ENCODE data around the gene FMNL1.

FMNL1 gene

DNA sequence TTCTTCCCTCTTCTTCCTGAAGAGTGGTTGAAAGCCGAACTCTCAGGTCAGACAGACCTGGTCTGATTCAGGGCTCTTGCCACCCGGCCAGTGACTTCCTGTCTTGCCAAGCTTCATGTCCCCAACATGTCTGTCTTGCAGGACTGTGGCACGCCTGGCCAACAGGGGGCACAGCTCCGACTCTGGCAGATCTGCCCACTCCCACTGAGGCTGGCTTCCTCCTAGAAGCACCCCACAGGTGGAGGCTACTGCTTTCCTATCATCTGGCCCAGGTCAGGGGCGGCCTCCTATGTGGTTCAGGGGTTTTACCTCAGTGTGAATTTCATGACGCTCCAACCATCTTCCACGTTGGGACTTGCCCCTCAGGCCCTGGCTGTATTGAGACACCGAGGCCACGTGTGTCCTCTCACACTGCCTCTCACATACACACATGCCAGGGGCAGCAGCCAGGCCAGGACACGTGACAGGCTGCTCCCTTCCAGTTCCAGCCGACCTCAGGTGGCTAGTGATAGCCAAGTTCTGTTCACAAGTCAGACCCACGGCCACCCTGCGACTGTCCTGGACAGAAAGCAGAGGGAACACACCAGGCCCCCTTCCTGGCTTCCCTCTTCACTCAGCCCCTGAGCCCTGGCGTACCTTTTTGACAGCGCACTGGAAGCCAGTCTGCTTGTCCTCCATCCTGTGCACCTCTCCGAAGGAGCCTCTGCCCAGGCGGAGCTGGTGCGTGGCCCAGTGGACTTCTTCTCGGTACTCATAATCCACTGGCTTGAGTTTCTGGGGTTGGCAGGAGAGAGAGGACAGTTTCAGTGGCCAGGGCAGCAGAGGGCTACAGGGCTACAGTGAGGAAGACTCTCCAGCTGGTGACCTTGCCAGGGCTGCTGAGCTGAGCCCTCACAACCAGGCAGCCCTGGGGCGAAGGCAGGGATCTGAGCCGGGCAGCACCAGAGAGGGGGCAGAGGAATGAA lies 62.8 kb downstream of the FMNL1 start:
- peak; percentile 64 for DNase-seq

GRCh38 chr17:45286286-45286685 lies 64.6 kb downstream of the FMNL1 start:
- DNase-seq = no peak

- no peak for DNase-seq
Observed at GRCh38 chr17:45287526-45288500, 66.1 kb downstream of the FMNL1 start.

- no peak for DNase-seq
Observed at GRCh38 chr17:45288825-45289224, 67.1 kb downstream of the FMNL1 start.

DNA sequence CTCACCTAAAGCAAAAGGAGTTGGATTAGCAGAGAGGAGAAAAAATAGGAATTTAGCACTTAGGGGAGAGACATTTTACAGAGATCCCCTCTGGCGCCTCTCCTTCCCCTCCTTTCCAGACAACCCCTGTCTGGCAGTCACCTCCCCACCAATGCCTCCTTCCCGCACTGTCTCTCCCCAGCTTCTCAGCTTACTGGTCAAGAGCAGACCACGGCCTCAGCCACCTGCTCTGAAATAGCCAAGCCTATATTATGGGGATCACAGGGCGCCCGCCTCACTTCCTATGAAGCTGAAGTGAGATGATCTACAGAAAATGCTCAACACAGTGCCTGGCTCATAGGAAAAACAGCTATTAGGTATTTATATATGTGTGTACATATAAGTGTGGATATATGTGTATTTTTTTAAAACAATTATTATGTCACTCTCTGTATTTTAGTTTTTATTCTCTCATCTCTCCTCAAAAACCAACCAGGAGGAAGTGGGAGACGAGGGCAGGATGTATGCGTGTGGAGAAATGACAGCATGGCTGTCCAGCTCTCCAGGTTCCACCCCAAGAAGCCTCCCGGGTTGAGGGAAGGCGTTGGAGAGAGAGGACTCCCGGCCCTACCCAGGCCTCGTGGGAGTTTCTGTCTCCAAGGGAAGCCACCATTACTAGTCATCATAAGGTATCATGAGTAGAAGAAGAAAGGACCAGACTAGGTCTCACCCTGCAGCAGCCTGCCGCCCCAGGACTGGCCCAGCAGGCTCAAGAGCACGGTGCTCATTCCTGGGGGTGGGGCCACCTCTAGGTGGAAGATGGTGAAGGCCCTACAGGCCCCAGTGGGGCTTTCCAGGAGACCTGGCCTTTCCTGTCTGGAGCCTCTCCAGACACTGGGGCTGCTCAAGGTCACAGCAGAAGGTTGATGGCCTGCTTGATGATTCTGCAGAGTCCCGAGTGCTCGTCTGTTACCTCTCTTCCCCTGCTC lies 67.9 kb downstream of the FMNL1 start:
- DNase-seq = no peak

DNA sequence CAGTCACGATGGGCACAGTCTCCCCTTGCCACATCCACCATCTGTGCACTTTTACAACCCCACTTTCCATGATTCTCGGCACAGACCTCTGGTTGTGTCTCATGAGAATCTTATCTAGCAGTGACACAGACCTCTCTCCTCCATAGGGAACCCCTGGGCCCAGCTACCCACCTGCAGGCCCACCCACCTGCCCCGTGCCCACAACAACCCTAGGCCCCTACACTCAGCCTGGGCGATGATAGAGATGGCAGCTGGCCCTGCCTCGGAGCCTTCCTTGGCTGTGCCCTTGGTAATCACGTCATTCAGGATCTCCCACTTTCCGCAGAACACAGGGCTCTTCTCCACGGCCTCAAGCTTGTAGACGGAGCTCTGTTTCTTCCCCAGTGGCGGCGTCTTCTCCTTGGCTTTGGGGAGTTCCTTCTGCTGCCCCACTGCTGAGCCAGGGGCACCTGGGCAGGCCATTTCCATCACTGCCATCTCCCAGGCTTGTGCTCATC lies 68.6 kb downstream of the FMNL1 start:
- DNase-seq = no peak

- no peak for DNase-seq
Observed at GRCh38 chr17:45291171-45291805, 69.6 kb downstream of the FMNL1 start.

- DNase-seq = no peak
Observed at GRCh38 chr17:45292696-45293412, 71.2 kb downstream of the FMNL1 start.

GRCh38 chr17:45293413-45294211 lies 71.9 kb downstream of the FMNL1 start:
- peak; percentile 51 for DNase-seq

DNA sequence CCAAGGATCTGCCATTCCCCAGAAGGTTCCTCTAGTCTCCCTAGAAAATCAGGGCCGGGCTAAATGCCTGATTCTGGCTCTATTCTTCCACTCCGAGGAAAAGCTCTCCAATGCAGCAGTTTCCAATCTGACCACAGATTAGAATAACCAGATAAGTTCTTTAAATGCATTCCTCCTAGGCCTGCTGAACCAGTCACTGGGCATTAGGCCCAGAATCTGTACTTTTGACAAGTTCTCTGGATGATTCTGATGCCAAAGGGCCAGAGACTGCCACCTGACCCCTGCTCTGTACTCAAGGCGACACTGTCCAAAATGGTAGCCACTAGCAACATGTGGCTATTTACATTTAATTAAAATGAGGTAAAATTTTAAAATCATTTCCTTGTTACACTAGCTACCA lies 72.8 kb downstream of the FMNL1 start:
- no peak for DNase-seq

GRCh38 chr17:45296003-45296832 lies 74.5 kb downstream of the FMNL1 start:
- DNase-seq = peak; percentile 25

DNA sequence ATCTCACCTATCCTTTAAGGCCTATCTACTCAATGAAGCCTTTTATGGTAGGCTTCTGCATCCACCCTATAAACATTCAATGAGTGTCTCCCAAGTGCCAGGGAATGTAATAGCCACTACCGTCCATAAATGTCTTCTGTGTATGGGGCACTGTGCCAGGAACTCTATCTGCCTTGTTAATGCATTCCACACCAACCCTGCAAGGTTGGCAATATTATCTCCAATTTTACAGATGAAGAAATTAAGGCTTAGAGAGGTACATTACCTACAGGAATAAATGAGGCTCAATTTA lies 75.1 kb downstream of the FMNL1 start:
- no peak for DNase-seq

Data from CD4-positive, alpha-beta T cell treated with Interleukin-17A for 4 hours (primary cell).